ENCODE data around the gene GALT. TPM values are rescaled to one million over a fixed set of nuclear protein-coding genes. Genes with fewer than 3 reads are reported as not detected.

GALT gene
- total RNA-seq, 1 donor from 2014 or later: 11.3 TPM

- FAIRE-seq (peak; percentile 55), DNase-seq (ENCODE audit: low read depth) (no peak)
- Histone ChIP-seq H3K4me3 (ENCODE audit: low read depth, low read length) (no peak overlapping the region), H3K27me3 (ENCODE audit: control insufficient read depth, insufficient read depth, low read length) (no peaks in the 10 kb centered on the region), H3K36me3 (ENCODE audit: control insufficient read depth, insufficient read depth, low read length) (no peaks in the 10 kb centered on the region)
- TF ChIP-seq, protein P1, sequence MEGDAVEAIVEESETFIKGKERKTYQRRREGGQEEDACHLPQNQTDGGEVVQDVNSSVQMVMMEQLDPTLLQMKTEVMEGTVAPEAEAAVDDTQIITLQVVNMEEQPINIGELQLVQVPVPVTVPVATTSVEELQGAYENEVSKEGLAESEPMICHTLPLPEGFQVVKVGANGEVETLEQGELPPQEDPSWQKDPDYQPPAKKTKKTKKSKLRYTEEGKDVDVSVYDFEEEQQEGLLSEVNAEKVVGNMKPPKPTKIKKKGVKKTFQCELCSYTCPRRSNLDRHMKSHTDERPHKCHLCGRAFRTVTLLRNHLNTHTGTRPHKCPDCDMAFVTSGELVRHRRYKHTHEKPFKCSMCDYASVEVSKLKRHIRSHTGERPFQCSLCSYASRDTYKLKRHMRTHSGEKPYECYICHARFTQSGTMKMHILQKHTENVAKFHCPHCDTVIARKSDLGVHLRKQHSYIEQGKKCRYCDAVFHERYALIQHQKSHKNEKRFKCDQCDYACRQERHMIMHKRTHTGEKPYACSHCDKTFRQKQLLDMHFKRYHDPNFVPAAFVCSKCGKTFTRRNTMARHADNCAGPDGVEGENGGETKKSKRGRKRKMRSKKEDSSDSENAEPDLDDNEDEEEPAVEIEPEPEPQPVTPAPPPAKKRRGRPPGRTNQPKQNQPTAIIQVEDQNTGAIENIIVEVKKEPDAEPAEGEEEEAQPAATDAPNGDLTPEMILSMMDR (IDR thresholded peaks at IDR 0.05; ENCODE audit: insufficient read depth, low read length, severe bottlenecking): no peak
These were observed 42.6 kb downstream of the GALT start for GRCh38 chr9:34689116-34689470.

GRCh38 chr9:34689512-34689911, 43.0 kb downstream of the GALT start:
- no peak overlapping the region for H3K4me3 ChIP-seq (ENCODE audit: low read depth, low read length)
- FAIRE-seq (no peak), DNase-seq (ENCODE audit: low read depth) (no peak)
- TF ChIP-seq, protein P1 (IDR thresholded peaks at IDR 0.05; ENCODE audit: insufficient read depth, low read length, severe bottlenecking): no peak
- H3K36me3 ChIP-seq (ENCODE audit: control insufficient read depth, insufficient read depth, low read length): no peaks in the 10 kb centered on the region
- no peaks in the 10 kb centered on the region for H3K27me3 ChIP-seq (ENCODE audit: control insufficient read depth, insufficient read depth, low read length)

GRCh38 chr9:34690983-34691935, 44.8 kb downstream of the GALT start, which contains the start of gene CCL19:
TSS of gene CCL19 (minus strand) at chr9:34691276. CDS start at chr9:34691139, 137 bp downstream.
- no peak for FAIRE-seq

DNA sequence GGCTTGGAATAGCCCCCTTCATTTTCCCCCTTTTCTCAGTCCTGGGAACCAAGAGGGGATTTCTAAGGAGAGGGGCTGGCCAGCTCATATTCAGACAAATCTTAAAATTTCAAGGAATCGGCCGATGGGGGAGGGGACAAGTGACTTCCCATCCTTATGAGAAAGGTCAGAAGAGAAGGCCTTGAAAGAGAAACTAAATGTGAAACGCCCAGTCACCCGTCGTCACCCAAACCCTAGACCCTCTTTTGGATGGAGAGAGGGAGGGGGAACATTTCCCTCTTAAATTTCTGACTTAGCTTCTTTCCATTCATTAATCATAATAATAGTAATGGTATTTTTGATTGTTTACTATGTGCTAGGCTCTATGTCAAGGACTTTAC, 45.5 kb downstream of the GALT start:
- TF ChIP-seq, protein P1 (IDR thresholded peaks at IDR 0.05; ENCODE audit: insufficient read depth, low read length, severe bottlenecking): no peak
- H3K27me3 ChIP-seq (ENCODE audit: control insufficient read depth, insufficient read depth, low read length): no peaks in the 10 kb centered on the region
- FAIRE-seq (no peak), DNase-seq (ENCODE audit: low read depth) (no peak)
- no peak overlapping the region for H3K4me3 ChIP-seq (ENCODE audit: low read depth, low read length)
- H3K36me3 ChIP-seq (ENCODE audit: control insufficient read depth, insufficient read depth, low read length): no peaks in the 10 kb centered on the region

More at GRCh38 chr9:34690983-34691935, 44.8 kb downstream of the GALT start, which contains the start of gene CCL19:
- Histone ChIP-seq H3K27me3 (ENCODE audit: control insufficient read depth, insufficient read depth, low read length) (no peaks in the 10 kb centered on the region), H3K4me3 (ENCODE audit: low read depth, low read length) (no peak within 1 kb of the TSS), H3K36me3 (ENCODE audit: control insufficient read depth, insufficient read depth, low read length) (no peaks in the 10 kb centered on the region)
- TF ChIP-seq, protein P1 (IDR thresholded peaks at IDR 0.05; ENCODE audit: insufficient read depth, low read length, severe bottlenecking): no peak
- no peak for DNase-seq (ENCODE audit: low read depth)

- Histone ChIP-seq H3K36me3 (ENCODE audit: control insufficient read depth, insufficient read depth, low read length) (no peaks in the 10 kb centered on the region), H3K27me3 (ENCODE audit: control insufficient read depth, insufficient read depth, low read length) (no peaks in the 10 kb centered on the region), H3K4me3 (ENCODE audit: low read depth, low read length) (no peak overlapping the region)
- no peak for DNase-seq (ENCODE audit: low read depth)
- TF ChIP-seq, protein P1 (IDR thresholded peaks at IDR 0.05; ENCODE audit: insufficient read depth, low read length, severe bottlenecking): no peak
- no peak for FAIRE-seq
These were observed 47.1 kb downstream of the GALT start for GRCh38 chr9:34693560-34693959.
